Upper lobe of right lung (tissue), 1 donor: ENCODE data around the gene DCAKD. TPM values are rescaled to one million over a fixed set of nuclear protein-coding genes. Genes with fewer than 3 reads are reported as not detected.

Experiments used
- ATAC-seq: fragments of 200-7000 bp; cut with Tn5 transposase; one replicate; pipeline ENCODE4 v1.9.1; 2020; ENCODE audit warnings: mild to moderate bottlenecking, moderate library complexity
- DNase-seq: peaks from one replicate; pipeline ENCODE4 v3.0.0-alpha.2; 2020
- H3K27ac ChIP-seq: fragments of 200-600 bp; one replicate; pipeline ENCODE4 v1.8.0; 2022
- H3K27me3 ChIP-seq: fragments of 200-600 bp; one replicate; pipeline ENCODE4 v1.8.0; 2022; ENCODE audit warnings: mild to moderate bottlenecking
- H3K36me3 ChIP-seq: fragments of 200-600 bp; one replicate; pipeline ENCODE4 v1.8.0; 2022
- H3K4me1 ChIP-seq: fragments of 200-600 bp; one replicate; pipeline ENCODE4 v1.8.0; 2022
- H3K4me3 ChIP-seq: fragments of 200-600 bp; one replicate; pipeline ENCODE4 v1.8.0; 2022; ENCODE audit warnings: mild to moderate bottlenecking
- H3K9me3 ChIP-seq: fragments of 200-600 bp; one replicate; pipeline ENCODE4 v1.8.0; 2022
- CTCF ChIP-seq: fragments of 200-600 bp; IDR thresholded peaks from one replicate; pipeline ENCODE4 v1.8.0; 2022; ENCODE audit warnings: antibody characterized with exemption
- intact Hi-C: fragments of 100-400 bp; cut with DNase I; formaldehyde crosslinking; loops from one replicate; pipeline ENCODE4 v1.11.0; 2022
- total RNA-seq: library from RNA; stranded (reverse); fragmentation: NEBNext Ultra II Directional; extraction: Animal tissue kit (Norgen Biotek cat#: 25700); gene quantifications from one replicate; pipeline ENCODE4 v1.2.1, GENCODE V29; 2021
- donor health status: DM: no; HTN: yes; CAD: no; lungs with severe emphysema.

DCAKD gene
- total RNA-seq, 1 donor from 2014 or later, result 21.8 TPM

- Histone ChIP-seq H3K27me3 (peaks cover 4% of the 10 kb centered on the region), H3K36me3 (no peaks in the 10 kb centered on the region), H3K4me1 (peaks cover 3% of the 10 kb centered on the region), H3K9me3 (no peaks in the 10 kb centered on the region), H3K4me3 (no peak overlapping the region), H3K27ac (no peak overlapping the region)
- no peak for TF ChIP-seq CTCF
- DNase-seq, result no peak
- intact Hi-C loops, result no loop called here
- no peak for ATAC-seq
Observed at GRCh38 chr17:44978807-44979206, 72.6 kb downstream of the DCAKD start.

- DNase-seq, result no peak
- Histone ChIP-seq H3K27me3 (peaks cover 4% of the 10 kb centered on the region), H3K4me3 (no peak overlapping the region), H3K9me3 (no peaks in the 10 kb centered on the region), H3K27ac (no peak overlapping the region), H3K4me1 (peaks cover 3% of the 10 kb centered on the region), H3K36me3 (no peaks in the 10 kb centered on the region)
- ATAC-seq, result no peak
- no peak for TF ChIP-seq CTCF
- intact Hi-C loops, result no loop called here
Observed at GRCh38 chr17:44977814-44978550, 73.5 kb downstream of the DCAKD start.

- no peak overlapping the region for H3K4me3 ChIP-seq
- H3K9me3 ChIP-seq, result no peaks in the 10 kb centered on the region
- H3K4me1 ChIP-seq, result peaks cover 3% of the 10 kb centered on the region
- no peak overlapping the region for H3K27ac ChIP-seq
- peaks cover 4% of the 10 kb centered on the region for H3K27me3 ChIP-seq
- ATAC-seq (no peak), DNase-seq (no peak)
- H3K36me3 ChIP-seq, result no peaks in the 10 kb centered on the region
- no peak for TF ChIP-seq CTCF
- intact Hi-C loops, result no loop called here
Observed at GRCh38 chr17:44977065-44977464, 74.4 kb downstream of the DCAKD start.

- no peak for DNase-seq
- peaks cover 3% of the 10 kb centered on the region for H3K4me1 ChIP-seq
- intact Hi-C loops, result no loop called here
Observed at GRCh38 chr17:44976206-44976605, 75.2 kb downstream of the DCAKD start.

More at GRCh38 chr17:44976206-44976605, 75.2 kb downstream of the DCAKD start:
- no peak for ATAC-seq
- Histone ChIP-seq H3K27ac (no peak overlapping the region), H3K4me3 (no peak overlapping the region), H3K9me3 (no peaks in the 10 kb centered on the region), H3K27me3 (peaks cover 4% of the 10 kb centered on the region), H3K36me3 (no peaks in the 10 kb centered on the region)
- no peak for TF ChIP-seq CTCF

Other genes with a start within 250 kb of the DCAKD start
- 22.8 TPM for gene GJC1, start 221.3 kb downstream of the DCAKD start, total RNA-seq
- gene HIGD1B, start 203.7 kb downstream of the DCAKD start, total RNA-seq, result 36.4 TPM
- gene EFTUD2, start 152.2 kb downstream of the DCAKD start, total RNA-seq, result 74.4 TPM
- gene GFAP, start 136.1 kb downstream of the DCAKD start, total RNA-seq, result not detected
- 0.32 TPM for gene KIF18B, start 103.9 kb downstream of the DCAKD start, total RNA-seq
- 0.52 TPM for gene C1QL1, start 83.3 kb downstream of the DCAKD start, total RNA-seq
- 107 TPM for gene NMT1, start 9.7 kb upstream of the DCAKD start, total RNA-seq
- 37.0 TPM for gene PLCD3, start 80.9 kb upstream of the DCAKD start, total RNA-seq
- 16.3 TPM for gene ACBD4, start 84.1 kb upstream of the DCAKD start, total RNA-seq
- gene HEXIM1, start 96.8 kb upstream of the DCAKD start, total RNA-seq, result 36.1 TPM
- 5.7 TPM for gene HEXIM2, start 110.2 kb upstream of the DCAKD start, total RNA-seq
- gene FMNL1, start 170.3 kb upstream of the DCAKD start, total RNA-seq, result 62.3 TPM
- gene SPATA32, start 210.5 kb upstream of the DCAKD start, total RNA-seq, result not detected